H1 (cell line): ENCODE results near the gene MCUR1. TPM values are rescaled to one million over a fixed set of nuclear protein-coding genes. Genes with fewer than 3 reads are reported as not detected.
"Not testable (repeated sequence)": the region's sequence is repeated elsewhere in the genome, so short reads cannot be mapped to it uniquely, and the experiment has no call there.

ENCODE experiments used
- CTCF ChIA-PET: fragments of 300-600 bp; sonication (Branson Sonifier 250); formaldehyde crosslinking; loops from one replicate; lab custom pipeline; 2021; ENCODE audit not compliant: partially characterized antibody; lab: Charles Lee
- POLR2A ChIA-PET: fragments of 300-600 bp; sonication (Branson Sonifier 250); formaldehyde crosslinking; loops from one replicate; lab custom pipeline; 2021; ENCODE audit warnings: inconsistent platforms; ENCODE audit not compliant: partially characterized antibody; lab: Charles Lee
- DNase-seq, 2 experiments: peaks; one replicate each; pipeline versions ENCODE4 v3.0.0 to v3.0.0-alpha.2; 2010 to 2022; ENCODE audit warnings: low spot score in 2 of 2, low read depth in 1 of 2, mixed read lengths in 1 of 2
- FAIRE-seq: peaks from 2 replicates; lab custom pipeline; 2011; peaks lifted over from hg19 to GRCh38; lab: Jason Lieb, UNC
- H2AFZ ChIP-seq: 2 replicates; pipeline ENCODE4 v1.8.1; 2012; ENCODE audit warnings: low read length, inconsistent platforms
- H2AK5ac ChIP-seq: 2 replicates; pipeline ENCODE4 v1.6.1; 2013; ENCODE audit warnings: low read depth, low read length
- H2BK120ac ChIP-seq: replicated peaks from 2 replicates; pipeline ENCODE3; 2013; ENCODE audit warnings: low read depth, low read length, inconsistent platforms
- H2BK12ac ChIP-seq: 2 replicates; pipeline ENCODE4 v1.6.1; 2013; ENCODE audit warnings: low read depth, low read length
- H2BK15ac ChIP-seq: 2 replicates; pipeline ENCODE4 v1.6.1; 2013; ENCODE audit warnings: low read length
- H2BK20ac ChIP-seq: 2 replicates; pipeline ENCODE4 v1.6.1; 2013; ENCODE audit warnings: low read length
- H2BK5ac ChIP-seq: 2 replicates; pipeline ENCODE4 v1.6.1; 2013; ENCODE audit warnings: low read depth, low read length
- H3K14ac ChIP-seq: 2 replicates; pipeline ENCODE4 v1.6.1; 2013; ENCODE audit warnings: inconsistent platforms; ENCODE audit not compliant: insufficient read length
- H3K18ac ChIP-seq: 2 replicates; pipeline ENCODE4 v1.6.1; 2013; ENCODE audit warnings: low read length; ENCODE audit errors: extremely low read depth
- H3K23ac ChIP-seq: 2 replicates; pipeline ENCODE4 v1.6.1; 2013; ENCODE audit warnings: inconsistent platforms; ENCODE audit not compliant: insufficient read length
- H3K23me2 ChIP-seq: 2 replicates; pipeline ENCODE4 v1.6.1; 2013; ENCODE audit warnings: low read depth, low read length
- H3K27ac ChIP-seq: 2 replicates; pipeline ENCODE4 v1.6.1; 2011; ENCODE audit warnings: low read depth, low read length, inconsistent platforms
- H3K27me3 ChIP-seq, 4 experiments: replicated peaks in 1 of 4; 1 replicate in 1 of 4; 2 replicates in 3 of 4; pipeline versions ENCODE4 v1.6.1 to v1.8.1; 2011 to 2013; ENCODE audit warnings: low read length in 3 of 4, mild to moderate bottlenecking in 3 of 4, inconsistent platforms in 2 of 4, mixed read lengths in 2 of 4, moderate library complexity in 1 of 4; ENCODE audit not compliant: control insufficient read depth in 3 of 4, insufficient read depth in 3 of 4; ENCODE audit errors: extremely low read depth in 1 of 4
- H3K36me3 ChIP-seq, 4 experiments: 2 replicates each; pipeline versions ENCODE4 v1.6.1 to v1.8.1; 2011 to 2013; ENCODE audit warnings: mild to moderate bottlenecking in 4 of 4, low read length in 3 of 4, moderate library complexity in 2 of 4, control low read depth in 1 of 4, inconsistent platforms in 1 of 4; ENCODE audit not compliant: insufficient read depth in 4 of 4, control insufficient read depth in 2 of 4
- H3K4ac ChIP-seq: replicated peaks from 2 replicates; pipeline ENCODE3; 2013; ENCODE audit warnings: low read length, low read depth, mixed read lengths, inconsistent platforms; ENCODE audit not compliant: insufficient read length
- H3K4me1 ChIP-seq, 4 experiments: replicated peaks in 1 of 4; 1 replicate in 1 of 4; 2 replicates in 3 of 4; pipeline versions ENCODE4 v1.6.1 to v1.8.1; 2011 to 2013; ENCODE audit warnings: low read length in 3 of 4, inconsistent platforms in 2 of 4, mixed read lengths in 1 of 4; ENCODE audit not compliant: insufficient read depth in 4 of 4, control insufficient read depth in 3 of 4
- H3K4me2 ChIP-seq, 2 experiments: 2 replicates each; pipeline versions ENCODE4 v1.6.1 to v1.8.1; 2011 to 2013; ENCODE audit warnings: low read depth in 2 of 2, low read length in 2 of 2, control low read depth in 1 of 2, inconsistent platforms in 1 of 2, mild to moderate bottlenecking in 1 of 2; ENCODE audit not compliant: insufficient read depth in 1 of 2
- H3K4me3 ChIP-seq, 4 experiments: fragments of 200-600, 300-600 bp in 1 of 4; sonication (generic), shearing (Covaris generic), sonication (Bioruptor Twin) in 1 of 4; 2 replicates each; pipeline versions ENCODE4 v1.5.1 to v1.8.1; 2011 to 2016; ENCODE audit warnings: low read length in 4 of 4, low read depth in 3 of 4, control low read depth in 2 of 4, inconsistent platforms in 2 of 4, mild to moderate bottlenecking in 2 of 4, mixed read lengths in 1 of 4, moderate library complexity in 1 of 4; ENCODE audit not compliant: insufficient read depth in 2 of 4; ENCODE audit errors: extremely low read depth in 1 of 4
- H3K56ac ChIP-seq: replicated peaks from 2 replicates; pipeline ENCODE3; 2013; ENCODE audit warnings: low read depth, mild to moderate bottlenecking, mixed read lengths, low read length, inconsistent platforms; ENCODE audit not compliant: insufficient read length
- H3K79me1 ChIP-seq: 2 replicates; pipeline ENCODE4 v1.6.1; 2013; ENCODE audit warnings: low read depth, low read length, control low read depth
- H3K79me2 ChIP-seq, 2 experiments: 2 replicates each; pipeline versions ENCODE4 v1.6.1 to v1.8.1; 2012 to 2013; ENCODE audit warnings: low read length in 2 of 2, mild to moderate bottlenecking in 2 of 2, inconsistent platforms in 1 of 2; ENCODE audit not compliant: insufficient read depth in 2 of 2, control insufficient read depth in 1 of 2
- H3K9ac ChIP-seq, 4 experiments: replicated peaks in 1 of 4; 1 replicate in 1 of 4; 2 replicates in 3 of 4; pipeline versions ENCODE4 v1.6.1 to v1.8.1; 2011 to 2013; ENCODE audit warnings: low read depth in 3 of 4, low read length in 3 of 4, control low read depth in 2 of 4, mild to moderate bottlenecking in 2 of 4, moderate library complexity in 2 of 4, inconsistent platforms in 1 of 4; ENCODE audit errors: extremely low read depth in 1 of 4
- H3K9me3 ChIP-seq, 2 experiments: 2 replicates each; pipeline versions ENCODE4 v1.6.1 to v1.8.1; 2012 to 2013; ENCODE audit warnings: mild to moderate bottlenecking in 2 of 2, moderate library complexity in 2 of 2, control low read depth in 1 of 2, inconsistent platforms in 1 of 2, low read depth in 1 of 2, low read length in 1 of 2, mixed read lengths in 1 of 2; ENCODE audit not compliant: insufficient read depth in 2 of 2
- H4K20me1 ChIP-seq, 2 experiments: replicated peaks in 1 of 2; 2 replicates each; pipeline versions ENCODE3 to v1.8.1; 2011 to 2013; ENCODE audit warnings: inconsistent platforms in 2 of 2, low read length in 2 of 2, mild to moderate bottlenecking in 1 of 2; ENCODE audit not compliant: insufficient read depth in 2 of 2, control insufficient read depth in 1 of 2
- H4K5ac ChIP-seq: 2 replicates; pipeline ENCODE4 v1.6.1; 2013; ENCODE audit warnings: low read length, low read depth, mixed read lengths, inconsistent platforms; ENCODE audit not compliant: insufficient read length
- H4K8ac ChIP-seq: 2 replicates; pipeline ENCODE4 v1.8.0; 2013; ENCODE audit warnings: mild to moderate bottlenecking, moderate library complexity, low read length, inconsistent platforms; ENCODE audit not compliant: insufficient read depth; ENCODE audit errors: extremely low read depth
- H4K91ac ChIP-seq: replicated peaks from 2 replicates; pipeline ENCODE3; 2013; ENCODE audit warnings: low read length, mixed read lengths, inconsistent platforms; ENCODE audit not compliant: insufficient read length
- WGBS, 2 experiments: shearing (Covaris generic) in 1 of 2; methylation state at CpG; one replicate each; pipeline versions ENCODE4 v1.1.6 to v1.1.7; 2013 to 2015; ENCODE audit warnings: low lambda C conversion rate in 2 of 2, mixed read lengths in 2 of 2, inconsistent platforms in 1 of 2, low coverage in 1 of 2, missing lambda C conversion rate in 1 of 2; ENCODE audit not compliant: insufficient replicate concordance in 2 of 2, insufficient coverage in 1 of 2, insufficient read length in 1 of 2; ENCODE audit errors: extremely low coverage in 1 of 2, missing lambda C conversion rate in 1 of 2; 5-methylcytosine and 5-hydroxymethylcytosine counted together
- polyA plus RNA-seq, 7 experiments: library from polyadenylated mRNA; depleted of rRNA in 3 of 7; stranded (reverse) in 5 of 7; unstranded in 2 of 7; fragments of >200 nt in 5 of 7; fragments of 200-250 nt in 2 of 7; gene quantifications; 1 replicate in 5 of 7; 2 replicates in 1 of 7; 4 replicates in 1 of 7; pipeline versions ENCODE4 v1.2.1 to v1.2.3, GENCODE V29; 2011 to 2013; ENCODE audit warnings: missing spikeins in 2 of 7, mixed read lengths in 2 of 7
- total RNA-seq: library from RNA; stranded (reverse); fragmentation: NEBNext Ultra II Directional; extraction: Animal tissue kit (Norgen Biotek cat#: 25700); gene quantifications from 2 replicates; pipeline ENCODE4 v1.2.1, GENCODE V29; 2021

The MCUR1 gene
- total and polyA plus RNA-seq, 2 of the 8 experiments (the other 6 are each of a cell fraction or from before 2014, with no cell fraction given), result 9.6 to 37.3 TPM

- H4K5ac ChIP-seq, FAIRE-seq, H3K79me2 ChIP-seq, H4K20me1 ChIP-seq, H3K9me3 ChIP-seq, H3K18ac ChIP-seq, H2BK120ac ChIP-seq, H2AK5ac ChIP-seq, H4K91ac ChIP-seq, H2BK12ac ChIP-seq, H3K23ac ChIP-seq, H3K23me2 ChIP-seq, H3K14ac ChIP-seq, H3K36me3 ChIP-seq, H4K8ac ChIP-seq, DNase-seq, H3K4me1 ChIP-seq, H3K56ac ChIP-seq, H3K27me3 ChIP-seq, H2AFZ ChIP-seq, H2BK5ac ChIP-seq, H3K27ac ChIP-seq, H2BK15ac ChIP-seq, H2BK20ac ChIP-seq, H3K79me1 ChIP-seq, H3K9ac ChIP-seq, H3K4ac ChIP-seq: not testable (repeated sequence)
- Histone ChIP-seq H3K4me3 (peak overlapping the region in 1 of 4 experiments; percentile 44; a peak in 2 of 8 replicates), H3K4me2 (peak overlapping the region in 1 of 2 experiments; percentile 50; a peak in 1 of 4 replicates)
- WGBS, 2 experiments, result 91% methylated on average over 3 of the region's 3 CpGs; no CpG with 5 or more reads in 1 of the 2 experiments
- CTCF ChIA-PET, result interaction anchor here (0.6 to 3.8 kb wide), 5 partner anchors 10 to 48 kb away, joined by 3 to 23 read pairs (median 3); no protein-coding TSS in a partner anchor
- POLR2A ChIA-PET, result interaction anchor here (1.1 to 4.2 kb wide), 3 partner anchors 12 to 47 kb away, joined by 4 to 30 read pairs (median 12); partner anchors contain the start of gene MCUR1
Observed at GRCh38 chr6:13860556-13861185, 46.3 kb upstream of the MCUR1 start.
